Mesothelial cell of epicardium (in vitro differentiated cells): Measurements from ENCODE around the gene GSTO2. TPM values are rescaled to one million over a fixed set of nuclear protein-coding genes. Genes with fewer than 3 reads are reported as not detected.

Experiments
- DNase-seq, 2 experiments: peaks; one replicate each; pipeline ENCODE4 v3.0.0; 2021; ENCODE audit warnings: low spot score in 2 of 2; ENCODE audit not compliant: unreplicated experiment in 2 of 2
- H3K27ac Mint-ChIP-seq: 2 replicates; pipeline ENCODE4 v1.8.0; 2021; ENCODE audit warnings: mixed read lengths
- H3K27me3 Mint-ChIP-seq: 2 replicates; pipeline ENCODE4 v1.8.0; 2021; ENCODE audit warnings: low read depth, mixed read lengths
- H3K36me3 Mint-ChIP-seq: 2 replicates; pipeline ENCODE4 v1.8.0; 2021; ENCODE audit warnings: mixed read lengths
- H3K4me1 Mint-ChIP-seq: 2 replicates; pipeline ENCODE4 v1.8.0; 2021; ENCODE audit warnings: mixed read lengths
- H3K4me3 Mint-ChIP-seq: 2 replicates; pipeline ENCODE4 v1.8.0; 2021; ENCODE audit warnings: mild to moderate bottlenecking, moderate library complexity, mixed read lengths
- H3K9me3 Mint-ChIP-seq: 2 replicates; pipeline ENCODE4 v1.8.0; 2021; ENCODE audit warnings: mixed read lengths
- CTCF ChIP-seq: fragments of 200-600 bp; sonication (generic); IDR thresholded peaks from one replicate; pipeline ENCODE4 v1.5.0; 2021; ENCODE audit warnings: antibody characterized with exemption; ENCODE audit not compliant: unreplicated experiment
- total RNA-seq: library from RNA; stranded (reverse); gene quantifications from 3 replicates; pipeline ENCODE4 v1.2.1, GENCODE V29; 2021

Gene GSTO2
- 11.7 to 13.5 TPM (median 12.7 TPM) in 3 replicates for total RNA-seq

GRCh38 chr10:104268713-104269645 is at the start of gene GSTO2:
TSS of gene GSTO2 (plus strand) at chr10:104269184. CDS start at chr10:104274916, 5,732 bp downstream.
- Mint-ChIP-seq H3K4me3 (peak within 1 kb of the TSS; percentile 88), H3K9me3 (no peaks in the 10 kb centered on the region), H3K4me1 (peaks cover 14% of the 10 kb centered on the region), H3K27ac (peak within 1 kb of the TSS; percentile 94), H3K27me3 (no peaks in the 10 kb centered on the region), H3K36me3 (peaks cover 21% of the 10 kb centered on the region)
- peak; percentile 96 to 97 for DNase-seq
- TF ChIP-seq CTCF: no peak

GRCh38 chr10:104220522-104220921 is 48.5 kb upstream of the GSTO2 start:
- Mint-ChIP-seq H3K27me3 (peaks cover 10% of the 10 kb centered on the region), H3K27ac (no peak overlapping the region), H3K4me3 (no peak overlapping the region), H3K9me3 (no peaks in the 10 kb centered on the region), H3K4me1 (no peaks in the 10 kb centered on the region), H3K36me3 (no peaks in the 10 kb centered on the region)
- no peak for TF ChIP-seq CTCF
- no peak for DNase-seq

- no peaks in the 10 kb centered on the region for H3K36me3 Mint-ChIP-seq
- peaks cover 12% of the 10 kb centered on the region for H3K27me3 Mint-ChIP-seq
- H3K9me3 Mint-ChIP-seq: no peaks in the 10 kb centered on the region
Measured at GRCh38 chr10:104223304-104223703, 45.7 kb upstream of the GSTO2 start.

GRCh38 chr10:104230490-104230889 is 38.5 kb upstream of the GSTO2 start:
- no peak overlapping the region for H3K4me3 Mint-ChIP-seq
- no peak overlapping the region for H3K27ac Mint-ChIP-seq
- peaks cover 15% of the 10 kb centered on the region for H3K9me3 Mint-ChIP-seq
- no peak for TF ChIP-seq CTCF
- H3K27me3 Mint-ChIP-seq: peaks cover 1% of the 10 kb centered on the region
- no peaks in the 10 kb centered on the region for H3K36me3 Mint-ChIP-seq
- no peak for DNase-seq
- peaks cover 9% of the 10 kb centered on the region for H3K4me1 Mint-ChIP-seq

More at GRCh38 chr10:104223304-104223703, 45.7 kb upstream of the GSTO2 start:
- no peak overlapping the region for H3K4me3 Mint-ChIP-seq
- H3K4me1 Mint-ChIP-seq: no peaks in the 10 kb centered on the region
- no peak for TF ChIP-seq CTCF
- DNase-seq: no peak
- H3K27ac Mint-ChIP-seq: no peak overlapping the region

GRCh38 chr10:104231784-104232612 is 37.0 kb upstream of the GSTO2 start, which contains the start of gene CFAP43:
TSS of gene CFAP43 (minus strand) at chr10:104232364. CDS start at chr10:104232246, 118 bp downstream.
- H3K4me3 Mint-ChIP-seq: peak within 1 kb of the TSS; percentile 80
- H3K27ac Mint-ChIP-seq: peak within 1 kb of the TSS; percentile 55
- H3K4me1 Mint-ChIP-seq: peaks cover 9% of the 10 kb centered on the region
- no peaks in the 10 kb centered on the region for H3K36me3 Mint-ChIP-seq
- DNase-seq: peak; percentile 90 to 98
- peaks cover 1% of the 10 kb centered on the region for H3K27me3 Mint-ChIP-seq
- peaks cover 23% of the 10 kb centered on the region for H3K9me3 Mint-ChIP-seq
- no peak for TF ChIP-seq CTCF
